DND-41 (cell line): ENCODE data around the gene TFF2.

Experiments used
- EZH2 ChIP-seq: IDR thresholded peaks from 3 replicates; pipeline ENCODE4 v1.6.1; 2012; ENCODE audit warnings: borderline replicate concordance, low read depth, mild to moderate bottlenecking, moderate library complexity, low read length, inconsistent platforms; ENCODE audit not compliant: severe bottlenecking
- TF ChIP-seq, protein P1 (sequence below): IDR thresholded peaks from 2 replicates; pipeline ENCODE4 v1.5.1; 2012; ENCODE audit warnings: borderline replicate concordance, low read length, moderate library complexity, mild to moderate bottlenecking; ENCODE audit not compliant: poor library complexity, severe bottlenecking; ENCODE audit errors: extremely low read depth

- TF ChIP-seq, protein P1, sequence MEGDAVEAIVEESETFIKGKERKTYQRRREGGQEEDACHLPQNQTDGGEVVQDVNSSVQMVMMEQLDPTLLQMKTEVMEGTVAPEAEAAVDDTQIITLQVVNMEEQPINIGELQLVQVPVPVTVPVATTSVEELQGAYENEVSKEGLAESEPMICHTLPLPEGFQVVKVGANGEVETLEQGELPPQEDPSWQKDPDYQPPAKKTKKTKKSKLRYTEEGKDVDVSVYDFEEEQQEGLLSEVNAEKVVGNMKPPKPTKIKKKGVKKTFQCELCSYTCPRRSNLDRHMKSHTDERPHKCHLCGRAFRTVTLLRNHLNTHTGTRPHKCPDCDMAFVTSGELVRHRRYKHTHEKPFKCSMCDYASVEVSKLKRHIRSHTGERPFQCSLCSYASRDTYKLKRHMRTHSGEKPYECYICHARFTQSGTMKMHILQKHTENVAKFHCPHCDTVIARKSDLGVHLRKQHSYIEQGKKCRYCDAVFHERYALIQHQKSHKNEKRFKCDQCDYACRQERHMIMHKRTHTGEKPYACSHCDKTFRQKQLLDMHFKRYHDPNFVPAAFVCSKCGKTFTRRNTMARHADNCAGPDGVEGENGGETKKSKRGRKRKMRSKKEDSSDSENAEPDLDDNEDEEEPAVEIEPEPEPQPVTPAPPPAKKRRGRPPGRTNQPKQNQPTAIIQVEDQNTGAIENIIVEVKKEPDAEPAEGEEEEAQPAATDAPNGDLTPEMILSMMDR: no peak
- TF ChIP-seq EZH2: no peak
Measured at GRCh38 chr21:42302076-42302650, 48.6 kb downstream of the TFF2 start.
